HG03442 (cell line): ENCODE data around the gene CEACAM1.
"Not testable (repeated sequence)": the region's sequence is repeated elsewhere in the genome, so short reads cannot be mapped to it uniquely, and the experiment has no call there.

Experiments used
- ATAC-seq: cut with Tn5 transposase; IDR thresholded peaks from one replicate; pipeline ENCODE4 v1.9.1; 2021; ENCODE audit warnings: mild to moderate bottlenecking, moderate library complexity; ENCODE audit not compliant: unreplicated experiment

CEACAM1 gene

DNA sequence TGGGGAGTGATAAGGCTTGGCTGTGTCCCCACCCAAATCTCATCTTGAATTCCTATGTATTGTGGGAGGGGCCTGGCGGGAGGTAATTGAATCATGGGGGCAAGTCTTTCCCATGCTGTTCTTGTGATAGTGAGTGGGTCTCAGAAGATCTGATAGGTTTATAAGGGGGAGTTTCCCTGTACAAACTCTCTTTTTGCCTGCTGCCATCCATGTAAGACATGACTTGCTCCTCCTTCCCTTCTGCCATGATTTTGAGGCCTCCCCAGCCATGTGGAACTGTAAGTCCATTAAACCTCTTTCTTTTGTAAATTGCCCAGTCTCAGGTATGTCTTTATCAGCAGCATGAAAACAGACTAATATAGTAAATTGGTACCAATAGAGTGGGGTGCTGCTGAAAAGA lies 20.8 kb upstream of the CEACAM1 start:
- ATAC-seq, result not testable (repeated sequence)

- no peak for ATAC-seq
Measured at GRCh38 chr19:42548552-42548951, 20.3 kb upstream of the CEACAM1 start.

DNA sequence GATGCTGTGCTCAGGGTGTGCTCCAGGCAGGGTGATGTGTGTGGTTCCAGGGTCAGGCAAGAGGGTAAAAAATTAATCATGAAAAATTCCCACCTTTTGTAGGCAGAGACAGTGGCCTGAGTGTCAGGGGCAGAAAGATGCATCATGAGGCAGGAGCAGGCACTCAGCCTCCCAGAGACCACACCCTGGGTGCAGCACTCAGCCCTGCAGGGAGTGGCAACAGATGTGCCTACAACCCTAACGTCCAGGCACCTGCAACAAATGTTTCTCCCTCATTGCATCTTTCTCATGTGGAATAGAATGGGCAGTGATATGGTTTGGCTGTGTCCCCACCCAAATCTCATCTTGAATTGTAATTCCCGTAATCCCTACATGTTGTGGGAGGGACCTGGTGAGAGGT lies 19.6 kb upstream of the CEACAM1 start:
- no peak for ATAC-seq

DNA sequence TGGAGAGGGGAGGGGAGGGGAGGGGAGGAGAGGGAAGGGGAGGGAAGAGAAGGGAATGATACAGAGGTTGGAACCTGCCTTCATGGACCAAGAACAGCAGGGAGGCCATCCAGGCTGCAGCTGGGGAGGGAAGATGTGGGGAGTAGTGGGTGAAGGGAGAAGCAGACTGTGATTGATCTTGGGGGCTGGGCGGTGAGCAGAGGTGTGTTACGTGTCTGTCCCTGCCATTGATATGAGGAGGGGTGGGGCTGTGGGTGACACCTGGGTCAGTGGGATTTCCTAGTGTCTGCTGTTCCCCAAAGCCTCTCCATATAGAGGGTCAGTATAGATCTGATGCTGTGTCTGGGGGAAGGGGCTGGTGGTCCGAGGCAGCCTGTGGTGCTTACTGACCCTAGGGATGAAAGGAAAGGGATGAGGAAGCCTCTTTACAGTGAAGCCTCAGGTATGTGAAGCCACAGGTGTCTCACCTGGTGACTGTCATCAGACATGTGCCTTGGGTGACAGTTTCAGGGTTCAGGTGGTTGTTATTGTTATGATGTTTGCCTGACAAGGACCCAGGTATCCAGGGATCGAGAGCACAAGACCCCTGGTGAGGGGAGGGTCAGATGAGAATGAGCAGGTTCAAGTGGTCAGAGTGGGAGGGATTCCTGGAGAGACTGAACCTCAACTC lies 18.7 kb upstream of the CEACAM1 start:
- ATAC-seq, result no peak

DNA sequence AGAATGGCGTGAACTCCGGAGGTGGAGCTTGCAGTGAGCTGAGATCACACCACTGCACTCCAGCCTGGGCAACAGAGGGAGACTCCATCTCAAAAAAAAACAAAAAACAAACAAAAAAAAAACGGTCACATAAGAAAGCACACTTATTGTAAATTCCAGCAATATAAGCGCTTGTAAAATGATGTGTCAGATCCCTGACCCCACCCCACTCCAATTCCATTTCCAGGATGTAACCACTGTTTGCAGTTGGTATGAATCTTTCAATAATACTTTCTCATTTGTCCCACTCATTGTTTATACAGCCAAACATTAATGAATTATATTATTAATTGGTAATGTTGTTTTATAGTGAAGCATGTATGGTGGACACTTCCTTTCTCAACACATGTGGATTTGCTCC lies 15.9 kb upstream of the CEACAM1 start:
- no peak for ATAC-seq

GRCh38 chr19:42542791-42543190 lies 14.5 kb upstream of the CEACAM1 start:
- ATAC-seq, result no peak

GRCh38 chr19:42540071-42540553 lies 11.8 kb upstream of the CEACAM1 start:
- ATAC-seq, result no peak

DNA sequence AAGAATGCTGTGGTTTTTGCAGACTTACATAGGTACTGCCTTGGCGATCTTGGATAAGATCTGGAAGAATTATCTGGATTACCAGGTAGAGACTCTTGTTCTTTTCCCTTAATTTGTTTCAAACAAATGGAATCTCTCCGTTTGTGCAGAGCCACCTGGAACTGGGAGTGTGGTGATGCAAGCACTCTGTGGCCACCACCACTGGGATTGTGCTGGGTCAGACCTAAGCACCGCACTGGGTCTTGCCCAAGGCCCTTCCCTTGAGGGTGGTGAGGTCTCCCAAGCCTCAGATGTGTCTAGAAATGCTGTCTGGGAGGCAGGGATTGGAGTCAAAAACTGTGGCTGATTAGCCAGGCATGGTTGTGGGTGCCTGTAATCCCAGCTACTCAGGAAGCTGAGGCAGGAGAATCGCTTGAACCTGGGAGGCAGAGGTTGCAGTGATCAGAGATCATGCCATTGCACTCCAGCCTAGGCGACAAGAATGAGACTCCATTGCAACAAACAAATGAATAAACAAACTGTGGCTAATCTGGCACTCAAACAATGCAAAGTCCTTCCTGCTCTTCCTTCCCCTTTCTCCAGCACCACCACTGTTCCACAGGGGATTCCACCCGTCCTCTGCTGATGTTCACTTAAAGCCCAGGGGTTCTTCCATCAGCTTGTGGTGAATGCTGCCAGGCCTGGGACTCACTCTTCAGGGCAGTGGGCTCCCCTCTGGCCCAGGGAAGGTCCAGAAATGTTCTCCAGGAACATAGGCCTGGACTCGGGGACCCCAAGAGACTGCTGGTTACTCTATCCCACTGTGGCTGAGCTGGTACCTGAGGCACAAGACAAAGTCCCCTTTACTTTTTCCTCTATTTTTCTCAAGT lies 10.8 kb upstream of the CEACAM1 start:
- no peak for ATAC-seq

DNA sequence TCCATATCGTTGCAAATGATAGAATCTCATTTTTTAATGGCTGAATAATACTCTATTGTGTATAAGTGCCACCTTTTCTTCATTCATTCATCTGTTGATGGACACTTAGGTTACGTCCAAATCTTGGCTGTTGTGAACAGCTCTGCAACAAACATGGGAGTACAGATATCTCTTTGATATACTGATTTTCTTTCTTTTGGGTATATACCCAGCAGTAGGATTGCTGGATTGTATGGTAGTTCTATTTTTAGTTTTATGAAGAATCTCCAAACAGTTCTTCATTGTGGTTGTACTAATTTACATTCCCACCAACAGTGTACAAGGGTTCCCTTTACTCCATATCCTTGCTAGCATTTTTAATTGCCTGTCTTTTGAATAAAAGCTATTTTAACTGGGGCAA lies 7.0 kb upstream of the CEACAM1 start:
- not testable (repeated sequence) for ATAC-seq

- ATAC-seq, result no peak
Measured at GRCh38 chr19:42534391-42534790, 6.1 kb upstream of the CEACAM1 start.

GRCh38 chr19:42532891-42533290 lies 4.6 kb upstream of the CEACAM1 start:
- ATAC-seq, result no peak

DNA sequence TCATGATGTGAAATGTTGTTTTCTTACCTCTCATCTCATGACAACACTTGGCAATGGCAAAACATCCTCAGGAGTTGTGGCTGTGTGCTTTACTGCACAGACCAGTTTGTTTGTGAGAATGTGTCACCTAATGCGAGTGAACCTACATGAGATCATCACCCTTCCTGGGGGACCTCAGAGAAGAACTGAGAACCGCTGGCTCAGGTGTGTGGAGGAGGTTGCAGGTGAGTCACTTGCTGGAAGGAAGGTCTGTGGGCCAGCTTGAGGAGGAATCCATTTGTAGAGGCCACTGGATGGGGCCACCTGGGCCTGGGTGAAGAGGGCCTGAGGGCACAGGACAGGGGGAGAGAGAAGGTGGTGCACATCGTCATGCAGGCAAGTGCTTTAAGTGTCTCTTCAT lies 3.0 kb upstream of the CEACAM1 start:
- ATAC-seq, result no peak

DNA sequence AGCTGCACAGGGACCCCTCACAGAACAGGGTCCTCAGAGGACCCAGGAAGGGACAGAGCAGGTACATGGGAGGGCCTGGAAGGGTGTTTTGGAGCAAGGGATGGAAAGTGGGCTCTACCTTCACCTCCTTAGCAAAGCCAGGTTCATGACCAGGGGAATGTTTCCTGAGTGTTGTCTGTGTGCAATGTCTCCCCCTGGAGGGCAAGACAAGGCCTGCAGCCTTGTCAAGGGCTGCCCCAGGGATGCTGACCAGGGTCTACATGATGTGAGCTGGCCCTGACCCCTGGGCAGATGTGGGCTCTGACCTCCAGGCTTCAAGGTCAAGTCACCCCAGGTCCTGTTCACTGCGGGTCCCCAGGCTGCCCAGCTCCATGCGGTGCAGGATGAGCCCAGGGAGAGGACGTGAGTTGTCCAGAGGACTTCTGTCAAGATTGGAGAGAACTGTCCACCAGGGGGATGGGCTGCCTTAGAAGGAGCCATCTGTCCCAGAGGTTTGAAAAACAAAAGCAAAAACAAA lies 1.0 kb upstream of the CEACAM1 start:
- ATAC-seq, result no peak

DNA sequence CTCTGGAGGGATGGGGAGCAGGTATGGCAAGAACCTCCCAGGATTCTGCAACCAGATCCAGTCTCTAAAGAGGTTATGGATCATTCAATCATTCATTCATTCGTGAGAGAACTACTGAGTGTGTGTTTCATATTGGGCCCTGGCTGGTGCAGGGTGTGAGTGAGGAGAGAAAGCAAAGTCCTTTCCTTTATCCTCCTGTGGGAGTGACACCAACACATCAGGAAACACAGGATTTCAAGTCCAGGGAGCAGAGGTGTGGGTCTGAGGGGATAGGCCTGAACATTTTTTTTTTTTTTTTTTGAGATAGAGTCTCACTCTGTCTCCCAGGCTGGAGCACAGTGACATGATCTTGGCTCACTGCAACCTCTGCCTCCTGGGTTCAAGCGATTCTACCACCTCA lies 3.3 kb downstream of the CEACAM1 start:
- ATAC-seq, result no peak

GRCh38 chr19:42524250-42524649 lies 4.0 kb downstream of the CEACAM1 start:
- no peak for ATAC-seq

- not testable (repeated sequence) for ATAC-seq
Measured at GRCh38 chr19:42522262-42522661, 6.0 kb downstream of the CEACAM1 start.

DNA sequence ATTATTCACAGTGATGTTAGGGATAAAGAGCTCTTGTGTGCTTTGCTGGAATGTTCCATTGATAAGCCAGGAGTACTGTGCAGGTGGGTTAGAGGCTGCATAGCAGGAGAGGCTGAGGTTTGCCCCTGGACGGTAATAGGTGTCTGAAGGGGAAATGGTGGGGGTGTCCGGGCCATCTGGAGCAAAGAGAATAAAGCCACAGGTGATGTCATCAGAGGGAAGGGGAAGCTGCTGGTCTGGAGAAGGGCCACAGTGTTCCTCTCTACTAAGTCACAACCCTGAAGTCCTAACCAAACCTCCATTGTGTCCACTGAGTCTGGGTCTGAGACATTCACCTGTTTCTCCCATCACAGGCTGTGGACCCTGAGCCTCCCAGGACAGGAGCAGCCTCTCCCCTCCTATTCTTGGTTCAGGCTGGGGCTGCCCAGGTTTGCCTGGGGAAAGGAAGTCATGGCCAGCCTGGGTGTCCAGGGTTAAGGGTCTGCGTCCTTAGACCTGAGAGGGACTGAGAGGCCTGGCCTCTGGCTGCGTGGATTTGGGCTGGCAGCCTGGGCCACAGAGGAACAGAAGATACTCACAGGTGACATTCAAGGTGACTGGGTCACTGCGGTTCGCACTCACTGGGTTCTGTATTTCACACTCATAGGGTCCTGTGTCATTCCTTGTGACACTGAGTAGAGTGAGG lies 6.8 kb downstream of the CEACAM1 start:
- no peak for ATAC-seq

- no peak for ATAC-seq
Measured at GRCh38 chr19:42519108-42519507, 9.2 kb downstream of the CEACAM1 start.

- no peak for ATAC-seq
Measured at GRCh38 chr19:42516771-42517170, 11.5 kb downstream of the CEACAM1 start.

DNA sequence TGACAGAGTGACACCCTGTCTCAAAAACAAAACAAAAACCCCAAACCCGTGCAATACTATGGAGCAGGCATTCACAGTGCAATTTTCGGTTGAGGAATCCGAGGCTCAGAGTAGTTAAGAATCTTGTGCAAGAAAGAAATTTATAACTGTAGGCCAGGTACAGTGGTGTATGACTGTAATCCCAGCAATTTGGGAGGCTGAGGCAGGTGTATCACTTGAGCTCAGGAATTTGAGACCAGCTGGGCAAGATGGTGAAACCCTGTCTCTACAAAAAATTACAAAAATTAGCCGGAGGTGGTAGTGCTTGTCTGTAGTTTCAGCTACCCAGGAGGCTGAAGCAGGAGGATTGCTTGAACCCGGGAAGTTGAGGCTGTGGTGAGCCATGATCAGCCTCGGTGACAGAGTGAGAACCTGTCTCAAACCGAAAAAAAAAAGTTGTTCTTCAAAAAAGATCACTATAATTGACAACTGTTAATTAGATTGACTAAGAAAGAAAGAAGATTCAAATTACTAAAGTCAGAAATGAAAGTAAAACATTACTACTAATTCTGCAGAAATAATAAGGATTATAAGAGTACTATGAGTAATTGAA lies 12.9 kb downstream of the CEACAM1 start:
- no peak for ATAC-seq

DNA sequence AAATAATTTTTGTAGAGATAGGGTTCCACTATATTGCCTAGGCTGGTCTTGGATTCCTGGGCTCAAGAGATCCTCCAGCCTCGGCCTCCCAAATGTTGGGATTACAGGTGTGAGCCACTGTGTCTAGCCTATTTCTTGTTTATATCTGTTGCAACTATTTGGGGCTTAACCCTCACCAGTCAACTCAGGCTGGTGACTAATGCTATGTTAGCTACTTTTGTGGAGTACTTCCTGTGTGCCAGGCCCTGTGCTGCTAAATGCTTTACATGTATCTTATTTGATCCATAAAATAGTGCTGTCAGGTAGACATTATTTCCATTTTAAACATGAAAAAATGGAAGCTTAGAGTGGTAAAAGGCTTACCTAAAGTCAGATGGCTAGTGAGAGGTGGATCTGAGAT lies 13.8 kb downstream of the CEACAM1 start:
- ATAC-seq, result no peak
